Epithelial cell of proximal tubule (primary cell): ENCODE measurements around the gene MYMX. TPM values are rescaled to one million over a fixed set of nuclear protein-coding genes. Genes with fewer than 3 reads are reported as not detected.

Source experiments
- DNase-seq: peaks from one replicate; pipeline ENCODE4 v3.0.0-alpha.2; 2011; ENCODE audit warnings: low read depth
- H3K4me3 ChIP-seq: 2 replicates; pipeline ENCODE4 v1.5.1; 2011; ENCODE audit warnings: low read depth, mild to moderate bottlenecking, low read length
- CTCF ChIP-seq: conservative IDR thresholded peaks from 2 replicates; pipeline ENCODE4 v1.5.1; 2012; ENCODE audit warnings: low read depth, mild to moderate bottlenecking, low read length
- total RNA-seq: library from RNA; depleted of rRNA; stranded (reverse); fragments of >200 nt; gene quantifications from 2 replicates; pipeline ENCODE4 v1.2.3, GENCODE V29; 2015

Gene MYMX
- total RNA-seq, 1 donor from 2014 or later = not detected

GRCh38 chr6:44176130-44176761 is 40.5 kb upstream of the MYMX start:
- no peak for TF ChIP-seq CTCF
- H3K4me3 ChIP-seq = no peak overlapping the region
- DNase-seq = no peak

- H3K4me3 ChIP-seq = no peak overlapping the region
- no peak for DNase-seq
- no peak for TF ChIP-seq CTCF
Observed at GRCh38 chr6:44176762-44177509, 39.8 kb upstream of the MYMX start.

- DNase-seq = peak; percentile 67
- TF ChIP-seq CTCF = no peak
- H3K4me3 ChIP-seq = no peak overlapping the region
Observed at GRCh38 chr6:44177691-44178423, 38.9 kb upstream of the MYMX start.

GRCh38 chr6:44178424-44179071 is 38.2 kb upstream of the MYMX start:
- TF ChIP-seq CTCF = no peak
- no peak overlapping the region for H3K4me3 ChIP-seq
- DNase-seq = no peak

- H3K4me3 ChIP-seq = no peak overlapping the region
- no peak for TF ChIP-seq CTCF
- no peak for DNase-seq
Observed at GRCh38 chr6:44179072-44179536, 37.6 kb upstream of the MYMX start.

- no peak overlapping the region for H3K4me3 ChIP-seq
- no peak for TF ChIP-seq CTCF
- DNase-seq = no peak
Observed at GRCh38 chr6:44179648-44180047, 37.1 kb upstream of the MYMX start.
